ENCODE results near the gene MICAL3.
"Not testable (repeated sequence)": the region's sequence is repeated elsewhere in the genome, so short reads cannot be mapped to it uniquely, and the experiment has no call there.

The MICAL3 gene

GRCh38 chr22:18005201-18005926 lies 19.0 kb downstream of the MICAL3 start:
- Histone ChIP-seq H3K27me3 (no peaks in the 10 kb centered on the region), H3K4me3 (ENCODE audit: low read depth, low read length) (no peak overlapping the region), H3K4me1 (no peaks in the 10 kb centered on the region), H3K36me3 (no peaks in the 10 kb centered on the region), H3K9me3 (no peaks in the 10 kb centered on the region)
- no peak for TF ChIP-seq CTCF (IDR thresholded peaks at IDR 0.05; ENCODE audit: low read depth, low read length)
- DNase-seq = no peak

GRCh38 chr22:18001894-18002315 lies 22.5 kb downstream of the MICAL3 start:
- not testable (repeated sequence) for H3K36me3 ChIP-seq; H3K9me3 ChIP-seq; H3K27me3 ChIP-seq; H3K4me1 ChIP-seq; DNase-seq; H3K4me3 ChIP-seq (ENCODE audit: low read depth, low read length)

- H3K4me1 ChIP-seq = no peaks in the 10 kb centered on the region
- peak; percentile 31; the same call in 1 of the 2 replicates for TF ChIP-seq CTCF (IDR thresholded peaks at IDR 0.05; ENCODE audit: low read depth, low read length)
- H3K9me3 ChIP-seq = no peaks in the 10 kb centered on the region
- no peaks in the 10 kb centered on the region for H3K27me3 ChIP-seq
- H3K36me3 ChIP-seq = no peaks in the 10 kb centered on the region
- peak overlapping the region; percentile 79 for H3K4me3 ChIP-seq (ENCODE audit: low read depth, low read length)
- peak; percentile 94 for DNase-seq
These were observed 23.1 kb downstream of the MICAL3 start for GRCh38 chr22:18001040-18001893.

GRCh38 chr22:18000441-18001039 lies 23.8 kb downstream of the MICAL3 start:
- H3K27me3 ChIP-seq = no peaks in the 10 kb centered on the region
- DNase-seq = peak; percentile 61
- no peaks in the 10 kb centered on the region for H3K36me3 ChIP-seq
- no peaks in the 10 kb centered on the region for H3K4me1 ChIP-seq
- no peaks in the 10 kb centered on the region for H3K9me3 ChIP-seq
- no peak for TF ChIP-seq CTCF (IDR thresholded peaks at IDR 0.05; ENCODE audit: low read depth, low read length)
- peak overlapping the region; percentile 79 for H3K4me3 ChIP-seq (ENCODE audit: low read depth, low read length)

- Histone ChIP-seq H3K4me3 (ENCODE audit: low read depth, low read length) (peak overlapping the region; percentile 79), H3K9me3 (no peaks in the 10 kb centered on the region), H3K27me3 (no peaks in the 10 kb centered on the region), H3K36me3 (no peaks in the 10 kb centered on the region), H3K4me1 (no peaks in the 10 kb centered on the region)
- no peak for DNase-seq
- TF ChIP-seq CTCF (IDR thresholded peaks at IDR 0.05; ENCODE audit: low read depth, low read length) = no peak
These were observed 24.5 kb downstream of the MICAL3 start for GRCh38 chr22:17999851-18000250.

GRCh38 chr22:17998913-17999312 lies 25.4 kb downstream of the MICAL3 start:
- H3K4me3 ChIP-seq (ENCODE audit: low read depth, low read length) = no peak overlapping the region
- H3K4me1 ChIP-seq = no peaks in the 10 kb centered on the region
- TF ChIP-seq CTCF (IDR thresholded peaks at IDR 0.05; ENCODE audit: low read depth, low read length) = no peak
- H3K36me3 ChIP-seq = no peaks in the 10 kb centered on the region
- DNase-seq = no peak
- H3K27me3 ChIP-seq = no peaks in the 10 kb centered on the region
- H3K9me3 ChIP-seq = no peaks in the 10 kb centered on the region

All from BE2C (cell line).